Measurements from ENCODE around the gene ECE2.

GRCh38 chr3:184229394-184230080 is 46.3 kb upstream of the ECE2 start, which contains the start of gene VWA5B2:
- TF ChIP-seq EZH2 (optimal IDR thresholded peaks at IDR 0.05; ENCODE audit: low read depth, low read length) = no peak
- peak; percentile 31; the same call in 1 of the 2 replicates for TF ChIP-seq CTCF (IDR thresholded peaks at IDR 0.05; ENCODE audit: low read length)
- TF ChIP-seq EZH2phosphoT487 (IDR thresholded peaks at IDR 0.05; ENCODE audit: low read length) = no peak

Data from MM.1S (cell line).